GM19240 (cell line): ENCODE data around the gene GABPA.
"Not testable (repeated sequence)": the region's sequence is repeated elsewhere in the genome, so short reads cannot be mapped to it uniquely, and the experiment has no call there.

Experiments used
- DNase-seq: peaks from one replicate; pipeline ENCODE4 v3.0.0; 2011; ENCODE audit warnings: low spot score; ENCODE audit not compliant: insufficient read length

The GABPA gene

GRCh38 chr21:25737421-25737820, 2.6 kb downstream of the GABPA start:
- no peak for DNase-seq

GRCh38 chr21:25742900-25743299, 8.1 kb downstream of the GABPA start:
- no peak for DNase-seq

GRCh38 chr21:25744854-25745253, 10.1 kb downstream of the GABPA start:
- no peak for DNase-seq

- no peak for DNase-seq
Measured at GRCh38 chr21:25750085-25750484, 15.3 kb downstream of the GABPA start.

- no peak for DNase-seq
Measured at GRCh38 chr21:25752416-25752815, 17.6 kb downstream of the GABPA start.

GRCh38 chr21:25756190-25756932, 21.6 kb downstream of the GABPA start:
- no peak for DNase-seq

- no peak for DNase-seq
Measured at GRCh38 chr21:25757531-25757930, 22.8 kb downstream of the GABPA start.

GRCh38 chr21:25759573-25759972, 24.8 kb downstream of the GABPA start:
- no peak for DNase-seq

GRCh38 chr21:25760061-25760460, 25.3 kb downstream of the GABPA start:
- no peak for DNase-seq

- no peak for DNase-seq
Measured at GRCh38 chr21:25760677-25761076, 25.9 kb downstream of the GABPA start.

GRCh38 chr21:25764065-25764464, 29.3 kb downstream of the GABPA start:
- DNase-seq: no peak

GRCh38 chr21:25767921-25768320, 33.1 kb downstream of the GABPA start:
- DNase-seq: no peak

- no peak for DNase-seq
Measured at GRCh38 chr21:25772686-25773085, 37.9 kb downstream of the GABPA start.

GRCh38 chr21:25776440-25776839, 41.7 kb downstream of the GABPA start:
- no peak for DNase-seq

GRCh38 chr21:25778126-25778875, 43.5 kb downstream of the GABPA start:
- DNase-seq: not testable (repeated sequence)

- no peak for DNase-seq
Measured at GRCh38 chr21:25788677-25789076, 53.9 kb downstream of the GABPA start.

GRCh38 chr21:25790122-25790877, 55.5 kb downstream of the GABPA start:
- no peak for DNase-seq

- no peak for DNase-seq
Measured at GRCh38 chr21:25790878-25791204, 56.1 kb downstream of the GABPA start.

- no peak for DNase-seq
Measured at GRCh38 chr21:25791319-25791718, 56.5 kb downstream of the GABPA start.

- DNase-seq: peak; percentile 56
Measured at GRCh38 chr21:25801217-25802014, 66.6 kb downstream of the GABPA start.

GRCh38 chr21:25806060-25806459, 71.3 kb downstream of the GABPA start:
- DNase-seq: no peak
